Astrocyte (in vitro differentiated cells and primary cell): ENCODE results near the gene FAM81B.

Source experiments
- EZH2 ChIP-seq: IDR thresholded peaks from 2 replicates; pipeline ENCODE4 v1.6.1; 2012; ENCODE audit warnings: mild to moderate bottlenecking, low read length, inconsistent platforms; ENCODE audit not compliant: insufficient read depth
- TF ChIP-seq, protein P1 (sequence below): IDR thresholded peaks from 2 replicates; pipeline ENCODE4 v1.5.1; 2011; ENCODE audit warnings: low read depth, mild to moderate bottlenecking, inconsistent platforms, low read length, moderate library complexity; ENCODE audit not compliant: insufficient read depth

DNA sequence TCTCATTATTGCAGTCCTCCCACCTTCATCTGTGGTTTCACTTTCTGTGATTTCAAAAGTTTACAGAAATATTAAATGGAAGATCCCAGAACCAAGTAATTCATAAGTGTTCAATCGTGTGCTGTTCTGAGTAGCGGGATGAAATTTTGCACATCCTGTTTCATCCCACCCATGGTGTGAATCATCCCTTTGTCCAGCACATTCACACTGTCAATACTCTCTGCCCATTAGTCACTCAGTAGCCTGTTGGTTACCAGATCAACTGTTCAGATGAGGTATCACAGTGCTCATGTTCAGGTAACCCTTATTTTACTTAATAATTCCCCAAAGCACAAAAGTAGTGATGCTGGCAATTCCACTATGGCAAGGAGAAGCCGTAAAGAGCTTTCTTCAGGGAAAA, 26.8 kb downstream of the FAM81B start:
- TF ChIP-seq, protein P1, sequence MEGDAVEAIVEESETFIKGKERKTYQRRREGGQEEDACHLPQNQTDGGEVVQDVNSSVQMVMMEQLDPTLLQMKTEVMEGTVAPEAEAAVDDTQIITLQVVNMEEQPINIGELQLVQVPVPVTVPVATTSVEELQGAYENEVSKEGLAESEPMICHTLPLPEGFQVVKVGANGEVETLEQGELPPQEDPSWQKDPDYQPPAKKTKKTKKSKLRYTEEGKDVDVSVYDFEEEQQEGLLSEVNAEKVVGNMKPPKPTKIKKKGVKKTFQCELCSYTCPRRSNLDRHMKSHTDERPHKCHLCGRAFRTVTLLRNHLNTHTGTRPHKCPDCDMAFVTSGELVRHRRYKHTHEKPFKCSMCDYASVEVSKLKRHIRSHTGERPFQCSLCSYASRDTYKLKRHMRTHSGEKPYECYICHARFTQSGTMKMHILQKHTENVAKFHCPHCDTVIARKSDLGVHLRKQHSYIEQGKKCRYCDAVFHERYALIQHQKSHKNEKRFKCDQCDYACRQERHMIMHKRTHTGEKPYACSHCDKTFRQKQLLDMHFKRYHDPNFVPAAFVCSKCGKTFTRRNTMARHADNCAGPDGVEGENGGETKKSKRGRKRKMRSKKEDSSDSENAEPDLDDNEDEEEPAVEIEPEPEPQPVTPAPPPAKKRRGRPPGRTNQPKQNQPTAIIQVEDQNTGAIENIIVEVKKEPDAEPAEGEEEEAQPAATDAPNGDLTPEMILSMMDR, result no peak
- TF ChIP-seq EZH2, result no peak
